HCT116 (cell line): ENCODE data around the gene SENP1. TPM values are rescaled to one million over a fixed set of nuclear protein-coding genes. Genes with fewer than 3 reads are reported as not detected.

Experiments
- ATAC-seq: fragments of 200-7000 bp; cut with Tn5 transposase; 2 replicates; pipeline ENCODE4 v1.9.1; 2020; ENCODE audit warnings: mild to moderate bottlenecking, moderate library complexity
- BruUV-seq: library from RNA; stranded (reverse); fragments of 400-500 nt; replicated peaks from 2 replicates; lab custom pipeline; 2021; lab: Mats Ljungman, UMichigan
- CTCF ChIA-PET: fragments of 300-600 bp; sonication (Branson Sonifier 250); formaldehyde crosslinking; loops from one replicate; lab custom pipeline; 2021; ENCODE audit warnings: antibody characterized with exemption; lab: Charles Lee
- POLR2A ChIA-PET: fragments of 300-600, 350-600 bp; sonication (Branson Sonifier 250); formaldehyde crosslinking; loops from one replicate; lab custom pipeline; 2021; ENCODE audit warnings: antibody characterized with exemption; lab: Charles Lee
- RAD21 ChIA-PET, 2 experiments: fragments of 300-600 bp; sonication (Branson Sonifier 250); formaldehyde crosslinking; loops; one replicate each; lab custom pipeline; 2023; ENCODE audit warnings: low total read pairs in 2 of 2; ENCODE audit not compliant: uncharacterized antibody in 2 of 2, unreplicated experiment in 2 of 2, low non-redundant PET in 1 of 2; lab: Charles Lee
- DNase-seq: peaks from one replicate; pipeline ENCODE4 v3.0.0-alpha.2; 2010; ENCODE audit warnings: low read depth, low spot score
- H2AFZ ChIP-seq: fragments of 200-600 bp; shearing (Covaris generic), sonication (generic); 2 replicates; pipeline ENCODE4 v1.6.1; 2017; ENCODE audit warnings: low read depth, mixed run types, mixed read lengths, antibody characterized with exemption, low read length; ENCODE audit not compliant: poor library complexity, severe bottlenecking
- H3K27ac ChIP-seq: 2 replicates; pipeline ENCODE4 v1.5.1; 2012; ENCODE audit warnings: low read depth, low read length
- H3K27me3 ChIP-seq: fragments of 200-600 bp; sonication (generic); 2 replicates; pipeline ENCODE4 v1.6.1; 2016; ENCODE audit warnings: mixed run types, low read length, mixed read lengths; ENCODE audit not compliant: insufficient read depth
- H3K36me3 ChIP-seq, 2 experiments: fragments of 200-500 bp in 1 of 2; fragments of 200-600 bp in 1 of 2; sonication (Bioruptor generic) in 1 of 2; sonication (generic) in 1 of 2; 2 replicates each; pipeline versions ENCODE4 v1.5.1 to v1.6.1; 2014 to 2016; ENCODE audit warnings: low read length in 2 of 2, inconsistent platforms in 1 of 2, mixed read lengths in 1 of 2, mixed run types in 1 of 2; ENCODE audit not compliant: insufficient read depth in 2 of 2, control insufficient read depth in 1 of 2
- H3K4me1 ChIP-seq, 2 experiments: fragments of 200-600 bp in 1 of 2; sonication (generic) in 1 of 2; 2 replicates each; pipeline versions ENCODE4 v1.5.1 to v1.6.1; 2012 to 2017; ENCODE audit warnings: low read length in 2 of 2, inconsistent platforms in 1 of 2, mild to moderate bottlenecking in 1 of 2, mixed read lengths in 1 of 2, mixed run types in 1 of 2, moderate library complexity in 1 of 2; ENCODE audit not compliant: insufficient read depth in 2 of 2, control insufficient read depth in 1 of 2
- H3K4me2 ChIP-seq: fragments of 200-600 bp; sonication (generic); 2 replicates; pipeline ENCODE4 v1.6.1; 2017; ENCODE audit warnings: mixed run types, low read length, mixed read lengths
- H3K4me3 ChIP-seq, 2 experiments: fragments of 200-600 bp in 1 of 2; sonication (generic) in 1 of 2; replicated peaks in 1 of 2; 2 replicates each; pipeline ENCODE4 v1.5.1; 2011 to 2016; ENCODE audit warnings: low read length in 2 of 2, control low read depth in 1 of 2, low read depth in 1 of 2, mild to moderate bottlenecking in 1 of 2, mixed read lengths in 1 of 2, mixed run types in 1 of 2
- H3K79me2 ChIP-seq: fragments of 200-600 bp; sonication (generic); 2 replicates; pipeline ENCODE4 v1.6.1; 2017; ENCODE audit warnings: mild to moderate bottlenecking, mixed run types, low read length, moderate library complexity, mixed read lengths; ENCODE audit not compliant: insufficient read depth
- H3K9ac ChIP-seq: fragments of 200-600 bp; sonication (generic); 2 replicates; pipeline ENCODE4 v1.6.1; 2016; ENCODE audit warnings: low read length, mixed read lengths
- H3K9me2 ChIP-seq: fragments of 200-600 bp; sonication (generic), shearing (Covaris generic); 2 replicates; pipeline ENCODE4 v1.6.1; 2017; ENCODE audit warnings: mixed run types, mild to moderate bottlenecking, moderate library complexity; ENCODE audit not compliant: insufficient read depth
- H3K9me3 ChIP-seq, 2 experiments: fragments of 200-500 bp in 1 of 2; fragments of 200-600 bp in 1 of 2; sonication (Bioruptor generic) in 1 of 2; sonication (generic) in 1 of 2; 2 replicates each; pipeline ENCODE4 v1.6.1; 2014 to 2017; ENCODE audit warnings: low read length in 2 of 2, mixed read lengths in 2 of 2, inconsistent platforms in 1 of 2, low read depth in 1 of 2, mild to moderate bottlenecking in 1 of 2, mixed run types in 1 of 2, moderate library complexity in 1 of 2; ENCODE audit not compliant: control insufficient read depth in 1 of 2, insufficient read depth in 1 of 2
- H4K20me1 ChIP-seq: fragments of 200-600 bp; sonication (generic), shearing (Covaris generic); 2 replicates; pipeline ENCODE4 v1.6.1; 2017; ENCODE audit warnings: mixed run types, mild to moderate bottlenecking, moderate library complexity; ENCODE audit not compliant: insufficient read depth
- CBX3 ChIP-seq: IDR thresholded peaks from 2 replicates; pipeline ENCODE4 v1.6.1; 2012; ENCODE audit warnings: low read depth
- CEBPB ChIP-seq: IDR thresholded peaks from 2 replicates; pipeline ENCODE4 v1.6.1; 2012; ENCODE audit warnings: low read depth
- EGR1 ChIP-seq: IDR thresholded peaks from 2 replicates; pipeline ENCODE4 v1.6.1; 2012; ENCODE audit warnings: low read depth
- EZH2 ChIP-seq: fragments of 200-600 bp; sonication (generic); IDR thresholded peaks from 2 replicates; pipeline ENCODE4 v1.6.1; 2017; ENCODE audit warnings: antibody characterized with exemption, mixed run types
- FOSL1 ChIP-seq: IDR thresholded peaks from 2 replicates; pipeline ENCODE4 v1.6.1; 2012; ENCODE audit warnings: low read depth
- POLR2A ChIP-seq: IDR thresholded peaks from 2 replicates; pipeline ENCODE4 v1.7.0; 2011; ENCODE audit warnings: borderline replicate concordance; ENCODE audit not compliant: insufficient read depth, insufficient read length; ENCODE audit errors: extremely low read depth
- RAD21 ChIP-seq: IDR thresholded peaks from 2 replicates; pipeline ENCODE4 v1.6.1; 2012; ENCODE audit warnings: low read depth, mild to moderate bottlenecking
- SIN3A ChIP-seq: IDR thresholded peaks from 2 replicates; pipeline ENCODE4 v1.6.1; 2012; ENCODE audit warnings: low read depth
- SP1 ChIP-seq: IDR thresholded peaks from 2 replicates; pipeline ENCODE4 v1.6.1; 2012; ENCODE audit warnings: low read depth
- SRF ChIP-seq: IDR thresholded peaks from 2 replicates; pipeline ENCODE4 v1.6.1; 2012; ENCODE audit warnings: low read depth
- YY1 ChIP-seq: IDR thresholded peaks from 2 replicates; pipeline ENCODE4 v1.6.1; 2011; ENCODE audit warnings: low read length, low read depth, moderate library complexity, mild to moderate bottlenecking; ENCODE audit not compliant: insufficient replicate concordance; ENCODE audit errors: extremely low read depth
- ZNF274 ChIP-seq: fragments of 200-500 bp; sonication (Bioruptor generic); IDR thresholded peaks from 2 replicates; pipeline ENCODE4 v1.6.1; 2014; ENCODE audit warnings: mild to moderate bottlenecking, low read depth, low read length, inconsistent platforms
- intact Hi-C: fragments of 100-400 bp; cut with micrococcal nuclease; formaldehyde crosslinking; loops from 2 replicates; pipeline ENCODE4 v1.10.0; 2022
- total RNA-seq: library from RNA; stranded (reverse); gene quantifications from one replicate; pipeline ENCODE4 v1.2.1, GENCODE V29; 2021; ENCODE audit not compliant: unreplicated experiment
- TF ChIP-seq, protein P1 (sequence below), 3 experiments: fragments of 200-600 bp in 1 of 3; sonication (generic) in 1 of 3; IDR thresholded peaks in 2 of 3; conservative IDR thresholded peaks in 1 of 3; 2 replicates each; pipeline ENCODE4 v1.5.1; 2012 to 2017; ENCODE audit warnings: low read depth in 2 of 3, low read length in 2 of 3, antibody characterized with exemption in 1 of 3, borderline replicate concordance in 1 of 3, control low read depth in 1 of 3, mild to moderate bottlenecking in 1 of 3, mixed read lengths in 1 of 3, mixed run types in 1 of 3, moderate library complexity in 1 of 3; ENCODE audit not compliant: insufficient read depth in 1 of 3

The SENP1 gene
- total RNA-seq, 1 experiment from 2014 or later = 17.7 TPM

DNA sequence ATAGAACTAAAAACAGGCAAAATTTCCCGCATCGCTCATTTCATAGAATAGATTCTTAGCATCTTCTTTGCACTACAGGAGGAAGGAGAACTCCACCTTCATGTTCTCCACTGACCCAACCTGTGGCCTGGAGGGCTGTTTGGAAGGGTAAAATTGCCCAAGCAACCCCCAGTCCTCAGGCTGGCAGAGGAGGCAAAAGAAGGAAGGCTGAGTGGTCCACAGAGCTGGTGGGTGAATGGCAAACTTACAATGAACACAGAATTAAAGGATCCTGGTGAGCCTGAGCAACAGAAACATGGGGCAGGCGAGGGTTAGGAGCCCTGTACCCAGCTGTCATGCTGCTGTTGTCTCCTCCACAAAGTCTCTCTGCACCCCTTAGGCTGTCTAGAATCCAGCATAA, 25.1 kb downstream of the SENP1 start:
- BruUV-seq = no TSS peak
- intact Hi-C loops = no loop called here
- Histone ChIP-seq H3K79me2 (no peaks in the 10 kb centered on the region), H3K36me3 (peaks cover 14 to 21% of the 10 kb centered on the region in 2 experiments; a peak in 3 of 4 replicates), H3K9ac (no peak overlapping the region), H3K4me3 (no peak overlapping the region), H3K27ac (no peak overlapping the region), H3K9me3 (no peaks in the 10 kb centered on the region), H3K4me2 (no peak overlapping the region), H2AFZ (no peak overlapping the region), H3K4me1 (no peaks in the 10 kb centered on the region), H3K9me2 (no peaks in the 10 kb centered on the region), H3K27me3 (no peaks in the 10 kb centered on the region), H4K20me1 (no peaks in the 10 kb centered on the region)
- ChIA-PET RAD21 (no interaction called here), POLR2A (no interaction called here), CTCF (no interaction called here)
- DNase-seq = no peak
- TF ChIP-seq ZNF274 = no peak
- TF ChIP-seq CEBPB = no peak
- TF ChIP-seq FOSL1 = no peak
- TF ChIP-seq EGR1 = no peak
- TF ChIP-seq CBX3 = no peak
- TF ChIP-seq SP1 = no peak
- no peak for TF ChIP-seq EZH2
- no peak for TF ChIP-seq YY1
- no peak for TF ChIP-seq SIN3A
- TF ChIP-seq SRF = no peak
- no peak for TF ChIP-seq POLR2A
- TF ChIP-seq, protein P1, sequence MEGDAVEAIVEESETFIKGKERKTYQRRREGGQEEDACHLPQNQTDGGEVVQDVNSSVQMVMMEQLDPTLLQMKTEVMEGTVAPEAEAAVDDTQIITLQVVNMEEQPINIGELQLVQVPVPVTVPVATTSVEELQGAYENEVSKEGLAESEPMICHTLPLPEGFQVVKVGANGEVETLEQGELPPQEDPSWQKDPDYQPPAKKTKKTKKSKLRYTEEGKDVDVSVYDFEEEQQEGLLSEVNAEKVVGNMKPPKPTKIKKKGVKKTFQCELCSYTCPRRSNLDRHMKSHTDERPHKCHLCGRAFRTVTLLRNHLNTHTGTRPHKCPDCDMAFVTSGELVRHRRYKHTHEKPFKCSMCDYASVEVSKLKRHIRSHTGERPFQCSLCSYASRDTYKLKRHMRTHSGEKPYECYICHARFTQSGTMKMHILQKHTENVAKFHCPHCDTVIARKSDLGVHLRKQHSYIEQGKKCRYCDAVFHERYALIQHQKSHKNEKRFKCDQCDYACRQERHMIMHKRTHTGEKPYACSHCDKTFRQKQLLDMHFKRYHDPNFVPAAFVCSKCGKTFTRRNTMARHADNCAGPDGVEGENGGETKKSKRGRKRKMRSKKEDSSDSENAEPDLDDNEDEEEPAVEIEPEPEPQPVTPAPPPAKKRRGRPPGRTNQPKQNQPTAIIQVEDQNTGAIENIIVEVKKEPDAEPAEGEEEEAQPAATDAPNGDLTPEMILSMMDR (IDR thresholded peaks at IDR 0.05 in 2 of 3, conservative IDR thresholded peaks at IDR 0.05 in 1 of 3; ENCODE audit: borderline replicate concordance in 1 of 3, insufficient read depth in 1 of 3, low read depth in 2 of 3, low read length in 2 of 3) = no peak
- no peak for TF ChIP-seq RAD21
- ATAC-seq = no peak
